Dermis blood vessel endothelial cell (primary cell): Measurements from ENCODE around the gene ELOVL6. TPM values are rescaled to one million over a fixed set of nuclear protein-coding genes. Genes with fewer than 3 reads are reported as not detected.
"Not testable (repeated sequence)": the region's sequence is repeated elsewhere in the genome, so short reads cannot be mapped to it uniquely, and the experiment has no call there.

ENCODE experiments used
- DNase-seq: peaks from one replicate; pipeline ENCODE4 v3.0.0; 2010
- total RNA-seq: library from RNA; depleted of rRNA; stranded (reverse); fragments of >200 nt; gene quantifications from 2 replicates; pipeline ENCODE4 v1.2.3, GENCODE V29; 2014

ELOVL6 gene
- total RNA-seq, 1 donor from 2014 or later = 1.9 TPM

DNA sequence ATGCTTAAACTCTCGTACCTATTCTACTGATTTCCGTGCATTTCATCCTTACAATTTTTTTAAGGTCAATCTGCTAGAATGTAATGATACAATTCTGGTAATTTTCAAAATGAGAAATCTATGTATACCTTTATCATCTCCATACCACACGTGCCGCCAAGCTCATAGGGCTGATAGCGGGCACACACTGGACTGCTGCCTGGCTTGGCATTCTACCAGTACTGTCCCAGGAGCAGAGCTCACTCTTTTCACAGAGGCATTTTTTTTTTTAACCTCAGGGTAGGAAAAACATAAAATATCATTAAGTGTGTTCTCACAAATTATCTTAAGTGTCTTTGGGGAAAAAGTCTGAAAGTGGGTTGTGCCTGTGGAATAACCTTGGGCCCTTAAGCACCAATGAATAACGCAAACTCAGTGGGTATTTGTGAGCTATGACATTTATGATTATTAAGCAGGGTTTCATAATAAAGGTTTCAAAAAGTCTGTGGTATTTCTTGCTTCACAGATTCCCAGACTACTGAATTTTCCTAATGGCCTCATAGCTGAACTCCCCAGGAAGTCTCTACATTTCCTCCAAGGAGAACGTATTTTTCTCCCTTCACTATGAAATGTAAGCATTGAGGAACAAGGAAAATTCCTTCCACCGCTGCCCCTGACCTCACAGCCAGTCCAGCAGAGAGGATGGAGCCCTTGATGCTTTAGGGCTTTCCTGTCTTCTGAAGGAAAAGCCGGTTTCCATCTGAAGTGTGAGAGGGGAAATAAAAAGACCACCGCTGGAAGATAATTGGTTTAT, 125.2 kb downstream of the ELOVL6 start:
- no peak for DNase-seq

DNA sequence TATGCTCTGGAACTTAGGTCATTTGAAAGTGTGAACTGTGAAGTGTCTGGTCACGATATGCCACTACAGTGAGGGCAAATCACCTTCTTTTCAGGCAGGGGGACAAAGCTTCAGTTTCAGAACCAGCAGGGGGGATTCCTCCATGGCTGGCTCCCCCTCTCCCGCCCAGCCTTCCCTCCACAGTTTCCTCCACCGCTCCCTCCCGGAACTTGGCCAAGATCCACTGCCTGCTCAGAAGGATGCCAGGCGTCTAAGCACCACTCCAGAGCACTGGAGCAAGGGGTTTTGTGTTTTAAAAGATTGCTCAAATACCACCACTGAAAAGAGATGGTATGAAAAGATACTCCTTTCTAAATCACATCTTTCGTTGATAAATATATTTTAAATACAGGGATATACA, 126.9 kb downstream of the ELOVL6 start:
- no peak for DNase-seq

DNA sequence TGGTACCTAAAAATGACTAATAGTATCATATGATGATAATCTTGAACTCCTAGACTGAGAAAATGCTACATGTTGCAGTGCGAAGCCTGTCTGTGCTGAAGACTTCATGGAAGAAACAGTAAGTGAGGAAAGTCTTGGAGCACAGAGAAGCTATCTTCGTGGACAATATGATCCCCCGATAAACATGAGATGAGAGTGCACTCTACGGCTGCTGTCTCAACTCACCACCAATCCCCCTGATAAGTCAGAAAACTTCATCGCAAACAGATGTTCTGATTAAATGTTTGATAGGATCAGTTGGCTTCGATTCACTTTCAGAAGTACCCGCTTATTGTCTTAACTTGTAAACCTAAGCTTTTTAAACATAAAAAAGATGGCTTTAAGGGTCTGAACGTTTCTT, 130.2 kb downstream of the ELOVL6 start:
- no peak for DNase-seq

DNA sequence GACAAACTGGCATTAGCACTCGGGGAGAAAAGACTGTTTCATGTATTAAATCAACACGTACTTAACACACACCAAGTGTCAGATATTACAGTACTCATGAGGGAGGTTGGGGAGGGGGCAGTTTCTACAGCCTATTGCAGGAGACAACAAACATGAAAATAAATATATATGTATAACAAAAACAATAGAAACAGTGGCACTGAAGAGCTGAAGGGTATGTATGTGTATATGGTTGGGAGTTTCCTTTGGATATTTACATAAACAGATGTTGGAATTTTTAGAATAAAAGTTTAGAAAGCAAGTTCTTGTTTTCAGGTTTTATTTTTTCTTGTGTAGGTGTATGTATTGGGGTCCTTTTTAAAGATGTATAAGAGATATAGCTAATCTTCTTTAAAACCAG, 133.5 kb downstream of the ELOVL6 start:
- DNase-seq = no peak

DNA sequence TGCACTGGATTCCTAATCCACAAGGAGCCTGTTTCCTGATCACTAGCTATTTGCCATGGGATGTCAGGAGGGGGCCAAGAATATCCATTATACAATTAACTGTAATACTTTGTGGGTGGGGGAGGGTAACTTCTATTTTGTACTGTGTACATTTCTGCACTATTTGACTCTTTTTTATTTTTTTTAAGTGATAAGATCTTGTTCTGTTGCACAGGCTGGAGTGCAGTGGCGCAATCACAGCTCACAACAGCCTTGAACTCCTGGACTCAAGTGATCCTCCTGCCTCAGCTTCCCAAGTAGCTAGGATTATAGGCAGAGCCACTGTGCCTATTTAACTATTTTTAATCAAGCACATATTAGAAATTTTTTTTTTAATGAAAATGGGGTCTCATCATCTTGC, 134.1 kb downstream of the ELOVL6 start:
- DNase-seq = no peak

DNA sequence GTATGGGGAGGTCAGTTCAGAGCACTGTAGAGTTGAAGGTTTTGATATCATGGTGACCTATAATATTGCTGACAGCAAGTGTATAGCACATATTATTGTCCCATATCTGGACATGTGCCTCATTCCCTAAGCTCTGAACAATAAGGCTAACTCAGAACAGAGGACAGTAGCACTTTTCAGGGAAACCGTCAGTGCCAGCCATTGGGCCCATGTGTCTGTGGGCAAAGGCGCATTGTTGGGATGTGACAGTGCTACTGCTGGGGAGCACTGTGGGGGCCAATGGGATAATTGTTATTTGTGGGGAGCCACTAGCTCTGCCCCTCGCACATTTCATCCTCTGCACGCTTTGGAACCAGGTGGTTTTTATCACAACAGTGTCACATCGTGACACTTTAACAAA, 136.2 kb downstream of the ELOVL6 start:
- no peak for DNase-seq

DNA sequence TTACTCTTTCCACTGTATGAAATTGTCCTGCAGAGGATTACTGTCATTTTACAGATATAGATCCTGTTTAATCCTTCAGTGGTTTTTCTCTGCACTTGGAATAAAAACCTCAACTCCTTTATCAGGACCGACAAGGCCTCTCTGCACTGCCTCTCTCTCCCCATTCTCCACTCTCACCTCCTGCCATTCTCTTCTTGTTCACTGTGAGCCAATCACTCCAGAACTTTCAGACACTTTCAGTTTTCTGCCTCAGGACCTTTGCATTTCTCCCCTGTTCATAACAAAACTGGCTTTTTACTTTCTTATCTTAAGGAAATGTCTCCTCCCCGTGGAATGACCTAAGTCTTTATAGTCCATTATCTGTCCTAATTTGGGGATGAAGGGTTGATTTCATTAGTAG, 137.3 kb downstream of the ELOVL6 start:
- no peak for DNase-seq

DNA sequence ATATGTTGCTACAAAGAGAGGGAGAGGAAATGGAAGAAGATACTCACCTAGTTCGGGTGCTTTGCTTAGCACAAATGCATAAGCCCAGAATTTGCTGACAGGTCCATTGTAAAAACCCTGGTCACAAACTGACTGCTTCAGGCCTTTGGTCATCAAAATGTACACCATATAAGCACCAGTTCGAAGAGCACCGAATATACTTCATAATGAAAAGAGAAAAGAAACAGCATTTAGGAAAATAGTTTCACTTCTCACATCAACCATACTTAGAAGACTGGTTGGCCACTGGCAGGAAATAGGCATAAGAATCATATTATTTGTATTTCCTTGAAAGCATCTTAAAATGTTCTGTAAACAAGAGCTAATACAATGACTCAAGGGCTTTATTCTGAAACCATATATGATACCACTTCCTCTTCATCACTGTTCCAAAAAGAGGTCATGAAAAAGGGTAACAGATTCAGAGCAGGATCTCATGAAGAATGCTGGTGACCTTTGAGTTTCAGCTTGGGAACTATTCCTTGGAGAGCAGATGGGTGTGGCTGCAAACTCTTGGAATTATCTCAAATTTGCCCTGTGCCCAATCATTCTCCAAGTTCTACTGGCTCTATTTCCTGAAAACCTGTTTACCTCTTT, 138.7 kb downstream of the ELOVL6 start:
- DNase-seq = peak; percentile 20

DNA sequence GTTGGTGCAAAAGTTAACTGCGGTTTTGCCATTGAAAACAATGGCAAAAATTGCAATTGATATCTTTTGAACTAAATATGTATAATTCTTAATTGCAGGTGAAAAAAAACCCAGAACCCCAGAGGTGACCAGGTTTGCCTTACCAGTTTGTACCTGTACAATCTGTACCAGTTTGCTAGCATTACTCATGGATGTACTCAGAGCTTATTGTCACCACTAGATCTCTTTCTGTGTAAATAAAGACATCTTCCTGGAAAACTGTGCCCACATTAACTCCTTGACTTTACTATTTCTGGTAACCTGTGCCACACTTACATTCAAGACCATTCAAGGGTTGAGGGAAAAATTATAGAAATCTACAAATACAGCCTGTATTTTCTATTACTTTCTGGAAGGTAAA, 139.7 kb downstream of the ELOVL6 start:
- DNase-seq = no peak

DNA sequence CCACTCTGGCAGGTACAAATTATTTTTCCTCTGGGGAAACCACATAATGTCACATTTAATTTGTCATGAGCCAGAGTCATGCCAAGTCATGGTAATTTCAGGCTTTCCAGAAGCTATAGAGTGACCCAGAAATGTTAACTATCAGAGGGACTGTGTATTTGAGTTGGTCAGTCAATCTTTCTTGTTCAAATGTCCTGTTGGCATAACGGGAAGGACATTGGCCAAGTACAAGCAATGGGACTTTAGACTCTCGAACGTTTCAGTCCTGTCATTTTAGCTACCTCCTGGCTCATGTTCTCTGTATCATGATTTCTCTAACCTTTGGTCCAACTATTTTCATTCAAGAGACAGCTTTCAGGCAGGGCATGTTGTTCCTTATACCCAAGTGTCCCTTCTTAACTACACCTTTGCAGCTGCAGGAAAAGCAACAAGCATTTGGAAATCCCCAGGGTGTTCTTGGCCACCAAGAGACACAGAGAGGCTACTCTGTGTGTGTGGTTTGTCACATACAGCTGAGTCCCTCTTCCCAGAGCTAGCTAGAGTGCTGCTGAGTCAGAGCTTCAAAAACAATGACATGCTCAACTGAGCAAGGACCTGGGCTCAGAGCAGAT, 143.2 kb downstream of the ELOVL6 start:
- peak; percentile 39 for DNase-seq

DNA sequence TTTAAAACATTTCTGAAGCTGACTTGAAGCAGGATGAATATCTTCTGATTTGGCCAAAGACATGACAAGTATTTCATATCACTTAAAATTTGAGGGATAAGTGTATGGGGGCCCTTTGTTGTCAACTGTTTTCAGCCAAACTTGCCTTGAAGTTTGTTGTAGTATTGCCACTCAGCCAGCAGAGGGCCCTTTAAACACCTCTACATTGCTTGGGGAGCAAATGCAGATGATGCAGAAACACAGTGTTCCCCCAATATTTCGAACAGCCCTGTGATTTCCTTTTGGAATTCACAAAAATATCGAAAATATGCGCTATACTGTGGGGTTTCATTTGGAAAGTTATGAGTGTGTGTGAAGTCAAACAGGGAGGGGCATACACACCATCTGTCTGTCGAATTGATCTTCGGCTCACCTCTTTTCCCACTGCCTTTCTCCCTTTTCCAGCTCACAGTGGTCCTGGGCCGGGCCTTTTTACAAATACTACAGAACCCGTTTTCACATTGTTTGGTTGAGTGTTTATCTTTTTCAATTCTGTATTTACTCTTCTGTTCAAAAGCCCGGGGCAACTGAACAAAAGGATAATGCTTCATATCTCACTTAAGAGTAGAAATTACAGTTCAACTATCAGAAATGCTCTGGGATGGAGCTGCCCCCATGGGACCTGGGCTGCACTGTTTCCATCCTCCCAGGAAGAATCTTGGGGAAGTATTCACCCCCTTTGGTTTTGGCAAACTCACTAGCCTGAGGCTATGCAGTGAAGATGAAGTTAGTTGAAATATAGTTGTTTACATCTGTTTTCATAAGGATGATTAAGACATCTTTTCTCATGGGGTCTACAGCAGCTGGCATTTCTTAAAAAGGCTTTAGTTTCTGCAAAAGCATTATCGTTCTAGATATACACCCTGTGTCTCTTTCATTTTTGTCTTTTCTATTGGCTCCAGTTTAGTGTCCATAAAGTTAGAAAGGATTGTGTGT, 148.2 kb downstream of the ELOVL6 start:
- peak; percentile 70 for DNase-seq

DNA sequence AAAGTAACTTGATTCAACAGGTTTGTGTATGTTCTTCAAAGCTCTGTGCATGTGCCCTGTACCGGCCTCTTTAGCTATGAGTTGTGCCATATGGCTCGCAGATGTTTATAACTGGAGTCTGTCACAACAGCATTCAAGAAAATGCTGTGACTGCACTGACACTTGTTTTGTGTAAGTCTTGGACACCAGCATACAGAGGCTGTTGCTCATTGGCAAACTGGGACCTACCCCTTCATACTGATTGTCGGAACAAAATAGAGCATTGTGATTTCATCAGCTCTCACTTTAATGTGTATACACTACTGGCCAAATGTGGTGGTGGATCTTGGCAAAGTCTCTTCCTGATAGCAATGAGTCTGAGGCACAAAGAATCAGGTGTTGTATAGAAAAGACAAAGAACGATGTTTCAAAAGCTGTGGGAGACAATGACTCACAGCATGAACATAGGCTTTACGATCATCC, 151.8 kb downstream of the ELOVL6 start:
- no peak for DNase-seq

DNA sequence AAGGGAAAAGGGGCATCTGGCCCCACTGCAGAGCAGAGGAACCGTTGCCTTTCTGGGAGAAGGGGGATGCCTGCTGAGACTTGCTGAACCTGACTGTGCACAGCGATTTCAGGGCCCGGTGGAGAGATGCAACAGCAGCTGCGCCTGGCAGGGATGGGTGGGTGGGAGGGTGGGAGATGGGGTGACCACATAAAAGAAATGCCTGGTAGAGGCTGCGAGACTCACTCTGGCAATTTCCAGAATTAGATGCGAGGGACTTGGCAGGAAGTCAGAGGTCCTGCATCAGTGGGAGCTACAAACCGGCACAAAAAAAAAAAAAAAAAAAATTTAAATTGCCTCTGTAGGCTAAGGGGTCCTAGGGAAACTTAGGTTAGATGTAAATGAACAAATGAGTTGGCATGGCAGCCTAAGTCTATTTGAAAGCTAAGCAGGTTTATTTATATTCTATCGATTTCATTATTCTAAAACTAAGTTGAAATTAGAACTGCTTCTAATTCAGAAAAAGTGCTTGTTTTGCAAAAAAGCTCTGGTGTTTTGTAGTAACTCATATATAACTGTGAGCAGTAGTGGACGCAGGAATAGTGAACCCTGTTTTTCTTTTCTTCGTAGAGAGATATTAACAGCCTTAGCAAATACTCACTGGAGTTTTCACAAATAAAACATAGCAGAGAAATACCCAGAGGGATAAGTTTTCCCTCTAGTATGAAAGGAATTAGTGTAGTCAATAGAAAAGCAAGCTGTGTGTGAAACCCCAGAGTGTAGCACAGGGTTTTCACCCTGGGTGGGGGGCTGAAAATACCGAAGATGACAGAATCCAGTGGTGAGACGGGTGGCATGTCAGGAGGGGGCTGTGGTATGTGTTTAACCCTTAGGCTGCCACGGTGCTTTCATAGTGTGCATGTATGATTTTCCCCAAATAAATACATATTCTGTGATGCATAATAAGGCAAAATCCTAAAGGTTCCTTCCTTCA, 155.6 kb downstream of the ELOVL6 start:
- no peak for DNase-seq

DNA sequence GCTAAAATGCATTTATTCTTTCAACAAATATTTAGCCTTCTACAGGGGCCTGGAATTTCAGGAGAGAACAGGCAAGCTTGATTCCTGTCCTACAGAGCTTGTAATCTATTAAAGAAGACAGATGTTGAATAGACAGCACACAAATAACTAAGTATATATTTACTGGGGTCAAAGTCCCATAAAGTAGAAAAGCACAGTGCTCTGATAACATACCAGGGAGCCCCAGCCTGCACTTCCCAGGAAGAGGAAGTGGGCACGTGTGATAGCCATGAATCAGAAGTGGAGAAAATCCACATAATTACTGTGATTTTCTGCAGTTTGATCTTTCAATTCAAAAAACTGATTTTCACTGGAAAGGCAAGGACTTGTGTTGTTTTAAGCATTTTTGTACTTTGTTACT, 156.7 kb downstream of the ELOVL6 start:
- DNase-seq = no peak

DNA sequence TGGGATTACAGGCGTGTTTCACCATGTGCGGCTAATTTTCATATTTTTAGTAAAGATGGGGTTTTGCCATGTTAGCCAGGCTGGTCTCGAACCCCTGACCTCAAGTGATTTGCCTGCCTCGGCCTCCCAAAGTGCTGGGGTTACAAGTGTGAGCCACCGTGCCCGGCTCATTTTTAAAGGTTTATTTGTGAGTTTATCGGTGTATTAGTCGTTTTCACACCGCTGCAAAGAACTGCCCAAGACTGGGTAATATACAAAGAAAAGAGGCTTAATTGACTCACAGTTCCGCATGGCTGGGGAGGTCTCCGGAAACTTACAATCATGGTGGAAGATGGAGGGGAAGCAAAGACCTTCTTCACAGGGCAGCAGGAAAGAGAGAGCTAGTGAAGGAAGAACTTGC, 159.3 kb downstream of the ELOVL6 start:
- DNase-seq = not testable (repeated sequence)

DNA sequence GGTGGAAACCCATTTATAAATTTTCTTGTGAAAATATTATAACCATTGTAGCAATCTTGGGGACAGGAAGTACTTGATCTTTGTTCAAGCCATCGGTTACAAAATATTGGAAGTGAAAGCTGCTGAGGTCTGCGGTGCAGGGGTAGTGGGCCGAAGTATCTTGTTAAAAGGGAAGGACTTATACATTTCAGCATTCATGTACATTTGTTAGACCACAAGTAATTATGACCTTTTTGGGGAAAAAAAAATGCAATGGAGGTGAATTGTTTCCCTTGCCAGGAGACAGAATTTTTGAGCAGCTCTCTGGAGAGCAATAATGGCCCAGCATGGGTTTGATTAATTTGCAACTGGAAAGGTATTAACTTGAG, 164.4 kb downstream of the ELOVL6 start:
- no peak for DNase-seq

DNA sequence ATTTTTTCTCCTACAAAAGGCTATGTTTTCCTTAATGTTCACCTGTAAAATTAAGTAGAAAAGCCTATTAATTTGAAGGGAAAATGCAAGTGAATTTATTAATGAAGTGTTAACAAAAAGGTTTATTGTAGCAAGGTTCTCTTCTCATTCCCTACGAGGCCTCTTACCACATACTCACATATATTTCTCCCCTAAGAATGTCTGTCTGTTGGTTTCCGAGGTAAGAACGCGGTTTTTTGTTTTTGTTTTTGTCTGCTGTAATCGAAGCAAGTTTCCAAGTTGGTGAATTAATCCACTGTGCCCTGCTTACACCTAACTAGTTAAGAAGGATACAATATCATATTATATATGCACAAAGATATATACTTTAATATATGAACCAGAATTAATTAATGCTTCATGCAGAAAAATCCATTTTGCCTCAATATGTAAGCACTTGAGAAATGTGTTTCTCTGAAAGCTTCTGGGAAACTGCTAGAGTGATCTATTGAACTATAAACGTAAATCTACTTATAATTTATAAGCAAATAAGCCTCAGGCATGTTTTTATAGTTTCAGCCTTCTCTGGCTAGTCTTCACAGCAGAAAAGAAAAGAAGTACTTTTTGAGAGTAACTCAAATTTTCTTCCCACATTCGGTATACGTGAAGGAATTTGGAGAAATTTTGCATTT, 164.9 kb downstream of the ELOVL6 start:
- no peak for DNase-seq

DNA sequence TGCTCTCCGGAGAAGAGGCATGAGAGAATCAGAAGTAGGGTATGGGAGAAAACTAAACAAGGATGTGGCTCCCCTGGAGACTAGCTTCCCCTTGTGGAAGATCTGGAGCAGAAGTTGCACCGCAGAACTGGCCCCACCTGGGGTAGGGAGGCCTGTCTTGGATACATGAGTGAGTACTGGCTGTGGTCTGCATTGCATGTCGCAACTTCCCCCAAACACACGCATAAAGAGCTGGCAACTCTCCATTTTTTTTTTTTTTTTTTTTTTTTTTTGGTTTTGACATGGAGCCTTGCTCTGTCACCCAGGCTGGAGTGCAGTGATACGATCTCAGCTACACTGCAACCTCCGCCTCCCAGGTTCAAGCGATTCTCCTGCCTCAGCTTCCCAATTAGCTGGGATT, 165.8 kb downstream of the ELOVL6 start:
- DNase-seq = no peak

DNA sequence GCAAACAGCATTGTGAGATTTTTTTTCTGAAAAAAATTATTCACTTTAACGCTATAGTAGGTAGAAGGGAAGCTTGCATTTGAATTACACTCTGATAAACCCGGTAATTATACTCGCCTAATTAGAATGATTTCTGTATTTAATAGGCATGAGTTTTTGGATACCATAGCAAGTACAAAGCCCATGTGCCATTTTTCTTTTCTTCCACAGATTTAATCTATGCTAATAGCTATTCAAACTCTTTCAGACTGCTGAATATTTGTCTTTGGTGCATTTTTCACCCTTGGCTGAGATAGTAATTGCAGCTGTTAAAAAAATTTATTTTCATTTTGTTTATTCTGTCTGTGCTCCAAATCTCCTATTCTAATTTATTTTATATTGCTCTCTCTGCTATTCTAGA, 172.7 kb downstream of the ELOVL6 start:
- no peak for DNase-seq

DNA sequence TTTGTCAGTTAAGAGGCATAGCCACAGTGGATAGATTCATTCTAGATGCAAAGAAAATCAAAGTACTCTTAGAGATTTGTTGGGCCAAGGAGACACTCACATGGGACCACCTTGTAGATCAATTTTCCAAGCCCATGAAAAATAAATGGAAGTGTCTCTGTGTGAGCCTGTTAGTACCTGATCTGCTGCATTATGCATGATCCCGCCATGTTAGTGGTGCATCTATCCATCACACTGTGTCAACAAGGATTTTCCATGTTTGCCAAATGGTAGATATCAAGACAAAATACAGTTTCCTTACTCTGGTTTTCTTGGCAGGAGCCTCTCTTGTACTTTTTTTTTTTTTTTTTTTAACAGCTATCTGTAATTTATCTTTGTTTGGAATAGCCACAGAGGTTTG, 173.4 kb downstream of the ELOVL6 start:
- DNase-seq = no peak

DNA sequence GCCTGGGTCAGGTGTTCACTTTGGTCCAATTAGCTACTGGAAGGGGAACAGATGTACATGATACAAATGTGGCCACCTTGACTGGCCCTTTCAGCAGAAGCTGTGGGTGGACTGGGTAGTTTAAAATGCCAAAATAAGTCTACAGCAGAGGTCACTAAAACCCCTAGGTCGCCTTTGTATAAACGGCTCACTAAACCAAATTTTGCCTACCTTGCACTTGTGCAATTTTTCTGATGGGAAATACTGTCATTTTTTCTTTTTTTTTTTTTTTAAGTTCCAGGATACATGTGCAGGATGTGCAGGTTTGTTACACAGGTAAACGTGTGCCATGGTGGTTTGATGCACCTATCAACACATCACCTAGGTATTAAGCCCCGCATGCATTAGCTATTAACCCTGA, 176.0 kb downstream of the ELOVL6 start:
- no peak for DNase-seq
